Posterior vena cava (tissue), 2 donors: ENCODE measurements around the gene TCAIM. TPM values are rescaled to one million over a fixed set of nuclear protein-coding genes. Genes with fewer than 3 reads are reported as not detected.
"Not testable (repeated sequence)": the region's sequence is repeated elsewhere in the genome, so short reads cannot be mapped to it uniquely, and the experiment has no call there.

Experiments used
- DNase-seq: peaks from one replicate; pipeline ENCODE4 v3.0.0-alpha.2; 2020; ENCODE audit warnings: low spot score
- intact Hi-C, 2 donors: fragments of 100-400 bp; cut with DNase I; formaldehyde crosslinking; loops; one replicate each; pipeline versions ENCODE4 v1.14.1 to v1.14.2; 2022 to 2023
- total RNA-seq, 2 donors: library from RNA; stranded (reverse); fragmentation: NEBNext Ultra II Directional; extraction: Animal tissue kit (Norgen Biotek cat#: 25700); gene quantifications; one replicate each; pipeline ENCODE4 v1.2.1, GENCODE V29; 2021
- donor health status: DM: yes; HTN: yes; CAD: no.
- donor health status: DM: yes; HTN: yes; CAD: no.

TCAIM gene
- total RNA-seq, 2 donors from 2014 or later = 21.0 to 22.7 TPM

DNA sequence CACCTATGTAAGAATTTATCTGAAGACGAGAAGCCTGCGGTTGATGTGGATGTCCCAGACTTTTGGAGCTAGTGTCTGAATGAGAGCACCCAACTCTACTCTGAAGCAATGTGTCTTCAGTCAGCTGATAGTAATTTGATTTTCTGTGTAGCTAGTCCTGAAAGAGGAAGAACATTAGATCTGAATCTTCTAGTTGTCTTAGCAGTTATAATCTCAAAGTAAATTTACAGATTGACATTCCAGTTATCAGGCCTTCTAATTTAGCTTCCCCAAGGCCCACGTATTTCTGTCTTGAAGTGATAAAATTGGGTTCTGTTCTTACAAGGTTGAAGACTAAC is 1.5 kb downstream of the TCAIM start:
- DNase-seq = no peak
- intact Hi-C loops = no loop called here

DNA sequence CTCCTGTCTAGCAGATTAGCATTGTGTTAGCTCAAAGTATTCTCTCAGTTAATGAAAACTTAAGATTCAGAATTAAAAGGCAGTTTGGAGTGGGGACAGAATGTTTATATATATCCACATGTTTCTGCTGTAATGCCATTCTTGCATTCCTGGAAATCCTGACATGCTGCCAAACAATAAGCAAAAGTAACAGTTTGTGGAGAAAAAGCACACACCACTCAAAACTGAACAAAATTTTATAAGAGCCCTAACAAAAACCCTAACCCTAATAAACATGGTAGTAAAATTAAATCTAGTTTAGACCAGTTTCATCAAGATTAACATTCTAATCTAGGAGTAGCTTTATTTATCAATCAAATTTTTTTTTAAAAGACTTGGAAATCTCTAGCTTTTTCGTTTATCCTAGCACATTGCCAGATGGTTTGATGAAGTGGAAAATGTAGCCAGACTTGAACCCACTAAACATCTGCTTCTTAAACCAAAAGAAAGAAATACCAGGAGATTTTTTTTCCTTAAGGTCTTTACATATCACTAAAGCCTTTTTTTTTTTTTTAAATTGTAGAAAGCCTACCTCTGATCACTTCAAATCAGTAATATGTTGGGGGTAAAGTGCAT is 3.7 kb downstream of the TCAIM start:
- intact Hi-C loops = no loop called here
- DNase-seq = no peak

DNA sequence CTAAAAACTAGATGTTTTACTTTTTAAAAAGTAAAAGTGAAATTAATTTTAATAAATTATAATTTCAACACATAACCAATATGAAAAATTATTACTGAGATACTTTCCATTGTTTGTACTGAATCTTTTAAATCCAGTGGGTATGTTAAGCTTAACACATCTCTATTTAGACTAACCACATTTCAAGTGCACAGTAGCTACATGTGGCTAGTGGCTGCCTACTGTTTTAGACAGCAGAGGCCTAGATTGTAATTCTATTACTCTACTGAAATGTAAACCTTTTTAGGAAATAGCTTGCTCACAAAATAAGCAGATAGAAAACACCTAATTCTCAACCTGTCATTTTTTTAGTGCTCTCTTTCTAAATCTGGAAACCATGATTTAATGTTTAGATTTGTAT is 4.9 kb downstream of the TCAIM start:
- no peak for DNase-seq
- intact Hi-C loops = no loop called here

DNA sequence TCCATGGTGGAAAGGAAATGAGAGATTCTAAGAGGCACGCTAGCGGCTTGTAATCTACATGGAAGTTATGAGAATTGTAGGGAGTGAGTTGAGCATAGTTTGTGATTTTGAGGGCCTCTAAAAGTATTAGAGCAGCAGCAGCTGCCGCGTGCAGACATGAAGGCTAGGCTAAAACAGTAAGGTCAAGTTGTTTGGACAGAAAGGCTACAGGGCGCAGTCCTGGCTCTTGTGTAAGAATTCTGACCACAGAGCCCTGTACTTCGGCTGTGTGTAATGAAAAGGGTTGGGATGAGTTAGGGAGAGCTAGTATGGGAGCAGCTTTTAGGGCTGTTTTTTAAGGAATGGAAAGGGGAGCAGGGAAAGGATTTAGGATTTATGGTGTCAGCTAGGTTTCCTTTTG is 8.0 kb downstream of the TCAIM start:
- intact Hi-C loops, DNase-seq: not testable (repeated sequence)

DNA sequence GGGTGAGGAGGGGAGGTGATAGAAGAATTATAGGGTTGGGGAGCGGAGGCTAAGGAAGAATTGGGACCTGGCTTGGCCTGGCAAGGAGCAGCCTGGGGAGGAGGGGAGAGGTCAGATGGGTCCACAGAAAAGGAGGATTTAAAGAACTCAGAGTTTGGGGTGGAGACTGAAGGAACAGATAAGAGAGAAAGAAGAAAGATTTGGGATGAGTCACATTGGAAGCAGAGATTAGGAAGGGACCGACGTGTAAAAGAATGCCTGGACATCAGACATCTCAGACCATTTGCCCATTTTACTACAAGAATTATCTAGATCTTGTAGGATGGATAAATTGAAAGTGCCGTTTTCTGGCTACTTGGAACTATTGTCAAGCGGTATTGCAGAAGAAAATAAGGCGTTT is 10.4 kb downstream of the TCAIM start:
- intact Hi-C loops = no loop called here
- no peak for DNase-seq

DNA sequence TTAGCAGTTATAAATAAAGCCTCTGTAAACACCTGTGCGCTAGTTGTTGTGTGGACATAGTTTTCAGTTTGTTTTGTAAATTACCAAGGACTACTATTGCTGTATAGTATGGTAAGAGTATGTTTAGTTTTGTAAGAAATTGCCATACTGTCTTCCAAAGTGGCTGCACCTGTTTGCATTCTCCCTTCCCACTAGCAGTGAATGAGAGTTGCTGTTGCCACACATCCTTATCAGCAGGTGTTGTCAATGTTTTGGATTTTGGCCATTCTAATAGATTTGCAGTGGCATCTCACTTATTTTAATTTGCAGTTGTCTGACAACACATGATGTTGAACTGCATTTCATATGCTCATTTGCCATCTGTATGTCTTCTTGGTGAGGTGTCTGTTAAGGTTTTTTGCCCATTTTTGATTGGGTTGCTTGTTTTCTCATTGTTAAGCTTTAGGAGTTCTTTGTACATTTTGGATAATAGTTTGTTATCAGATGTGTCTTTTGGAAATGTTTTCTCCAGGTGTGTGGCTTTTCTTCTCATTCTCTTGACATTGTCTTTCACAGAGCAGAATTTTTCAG is 14.9 kb downstream of the TCAIM start:
- intact Hi-C loops = no loop called here
- no peak for DNase-seq

DNA sequence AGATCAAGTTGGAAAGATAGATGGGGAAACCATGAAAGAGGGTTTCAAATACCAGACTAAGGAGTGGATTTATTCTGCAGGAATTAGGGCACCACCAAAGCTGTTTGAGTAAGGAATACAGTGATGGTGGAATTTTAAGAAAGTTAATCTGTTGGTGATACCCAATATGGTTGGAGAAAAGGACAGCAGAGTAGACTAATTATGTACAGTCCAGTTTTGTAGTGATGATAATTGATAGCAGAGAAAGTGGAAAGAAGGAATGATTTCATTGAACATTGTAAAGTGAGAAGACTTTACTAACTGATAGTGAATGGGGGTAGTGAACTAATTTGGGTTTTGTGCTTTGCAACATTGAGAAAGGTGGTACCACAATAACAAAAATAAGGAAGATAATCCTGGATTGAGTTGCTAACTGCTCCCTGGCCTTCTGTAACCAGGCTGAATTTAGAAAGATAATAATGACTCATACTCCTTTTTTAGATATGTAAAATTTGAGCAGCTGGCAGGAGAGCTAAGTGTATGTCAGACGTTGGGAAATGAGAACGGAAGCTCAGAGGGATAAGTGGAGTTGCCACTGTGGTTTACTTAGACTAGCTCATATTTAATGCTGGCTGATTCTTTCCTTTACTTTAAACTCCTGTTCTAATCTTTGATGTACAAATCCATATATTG is 16.9 kb downstream of the TCAIM start:
- no peak for DNase-seq
- intact Hi-C loops = no loop called here

DNA sequence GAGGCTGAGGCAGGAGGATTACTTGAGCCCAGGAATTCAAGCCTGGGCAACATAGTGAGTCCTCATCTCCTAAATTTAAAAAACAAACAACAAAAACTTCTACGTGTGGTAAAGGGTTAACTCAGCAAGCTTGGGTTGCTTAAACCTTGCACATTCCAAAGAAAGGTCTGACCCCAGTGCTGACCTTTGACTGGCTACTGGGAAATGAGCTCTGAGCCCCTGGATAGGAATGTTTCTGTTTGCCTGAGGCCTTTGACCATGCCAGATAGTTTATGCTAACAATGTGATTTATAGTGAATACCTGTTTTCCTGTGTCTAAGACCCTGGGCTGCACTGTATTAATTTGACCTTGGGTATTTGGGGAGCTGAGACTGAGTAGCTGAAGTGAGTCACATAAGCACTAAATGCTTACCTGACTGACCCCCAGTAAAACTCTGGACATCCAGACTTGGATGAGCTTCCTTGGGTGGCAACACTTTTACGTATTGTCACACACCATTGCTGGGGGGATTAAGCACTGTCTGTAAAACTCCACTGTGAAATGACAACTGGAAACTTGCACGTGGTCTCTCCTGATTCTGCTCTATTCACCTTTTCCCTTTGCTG is 20.7 kb downstream of the TCAIM start:
- intact Hi-C loops = no loop called here
- no peak for DNase-seq

DNA sequence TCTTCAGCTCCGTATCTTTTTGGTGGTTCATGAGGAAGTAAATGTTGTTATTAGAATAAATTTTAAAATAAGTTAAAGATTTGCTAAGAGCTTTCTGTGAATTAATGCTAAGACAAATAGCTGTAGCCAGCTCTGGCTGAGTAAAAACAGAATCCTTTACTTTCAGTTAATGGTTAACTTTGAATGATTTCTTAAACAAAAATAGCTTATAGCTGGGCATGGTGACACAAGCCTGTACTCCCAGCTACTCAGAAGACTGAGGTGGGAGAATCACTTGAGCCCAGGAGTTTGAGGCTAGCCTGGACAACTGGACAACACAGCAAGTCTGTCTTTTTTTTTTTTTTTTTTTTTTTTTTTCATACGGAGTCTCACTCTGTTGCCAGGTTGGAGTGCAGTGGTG is 25.0 kb downstream of the TCAIM start:
- DNase-seq = no peak
- intact Hi-C loops = no loop called here

DNA sequence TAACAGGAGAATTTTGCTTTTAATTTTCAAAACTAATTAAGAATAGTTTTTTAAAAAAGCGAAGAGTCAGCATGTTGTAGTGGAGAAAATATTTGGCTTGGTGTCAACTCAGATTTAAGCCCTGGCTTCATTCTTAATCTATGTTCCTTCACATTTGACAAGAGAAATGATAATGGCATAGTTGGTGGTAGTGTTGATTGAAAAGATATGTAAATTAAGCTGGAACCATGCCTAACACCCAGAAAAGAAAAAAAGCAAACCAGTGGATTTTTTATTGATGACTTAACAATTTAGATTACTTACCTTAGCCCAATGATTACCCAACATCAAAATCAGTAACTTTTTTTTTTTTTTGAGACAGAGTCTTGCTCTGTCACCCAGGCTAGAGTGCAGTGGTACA is 27.4 kb downstream of the TCAIM start:
- intact Hi-C loops = no loop called here
- no peak for DNase-seq

DNA sequence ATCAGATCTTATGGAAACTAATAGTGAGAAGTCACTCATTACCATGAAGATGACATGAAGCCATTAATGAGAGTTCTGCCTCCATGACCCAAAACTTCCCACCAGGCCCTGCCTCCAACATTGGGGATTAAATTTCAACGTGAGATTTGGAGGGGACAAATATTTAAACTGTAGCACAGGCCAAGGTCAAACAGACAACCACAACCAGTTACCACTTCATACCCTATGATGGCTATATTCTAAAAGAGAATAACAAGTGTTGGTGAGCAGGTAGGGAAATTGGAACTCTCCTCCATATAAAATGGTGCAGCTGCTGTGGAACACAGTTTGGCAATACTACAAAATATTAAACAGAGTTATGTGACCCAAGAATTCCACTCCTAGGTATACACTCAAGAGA is 36.9 kb downstream of the TCAIM start:
- no peak for DNase-seq
- intact Hi-C loops = no loop called here

DNA sequence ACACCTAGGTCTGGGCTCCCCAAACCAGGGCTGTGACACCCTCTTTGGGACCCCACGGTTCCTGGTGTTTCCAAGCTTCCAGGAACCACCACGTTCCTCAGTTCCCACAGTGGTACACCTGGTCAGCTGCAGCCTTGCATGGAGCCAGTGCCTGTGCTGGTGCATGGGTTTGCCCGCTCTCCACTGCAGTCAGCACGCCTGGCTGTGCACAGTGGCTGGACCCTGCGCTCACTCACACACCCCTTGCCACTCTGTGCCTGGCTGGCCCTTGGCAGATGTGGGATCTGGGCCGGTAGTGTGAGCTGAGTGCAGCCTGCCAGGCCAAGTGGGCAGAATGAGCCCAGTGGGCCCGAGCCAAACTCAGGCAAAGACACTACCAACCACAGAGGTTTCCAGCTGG is 48.8 kb downstream of the TCAIM start:
- DNase-seq = no peak
- intact Hi-C loops = no loop called here

DNA sequence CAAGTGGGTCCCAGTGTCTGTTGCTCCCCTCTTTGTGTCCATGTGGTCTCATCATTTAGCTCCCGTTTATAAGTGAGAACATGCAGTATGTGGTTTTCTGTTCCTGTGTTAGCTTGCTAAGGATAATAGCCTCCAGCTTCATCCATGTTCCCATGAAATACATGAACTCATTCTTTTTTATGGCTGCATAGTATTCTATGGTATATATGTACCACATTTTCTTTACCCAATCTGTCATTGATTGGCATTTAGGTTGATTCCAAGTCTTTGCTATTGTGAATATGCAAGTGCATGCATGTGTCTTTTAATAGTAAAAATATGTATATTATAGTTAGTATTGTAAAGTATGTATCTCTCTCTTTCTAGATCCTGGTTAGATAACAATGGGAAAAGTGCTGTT is 53.9 kb downstream of the TCAIM start:
- intact Hi-C loops = no loop called here
- no peak for DNase-seq

DNA sequence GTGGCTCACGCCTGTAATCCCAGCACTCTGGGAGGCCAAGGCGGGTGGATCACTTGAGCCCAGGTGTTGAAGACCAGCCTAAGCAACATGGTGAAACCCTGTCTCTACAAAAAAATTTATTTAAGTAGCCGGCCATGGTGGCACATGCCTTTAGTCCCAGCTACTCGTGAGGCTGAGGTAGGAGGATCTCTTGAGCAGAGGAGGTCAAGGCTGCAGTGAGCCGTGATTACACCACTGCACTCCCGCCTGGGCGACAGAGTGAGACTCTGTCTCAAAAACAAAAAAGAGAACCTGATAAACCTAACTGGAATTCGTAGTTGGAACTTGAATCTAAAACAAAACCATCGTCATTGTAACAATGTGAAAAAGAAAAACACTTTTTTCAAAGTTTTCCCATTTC is 57.1 kb downstream of the TCAIM start:
- no peak for DNase-seq
- intact Hi-C loops = no loop called here

DNA sequence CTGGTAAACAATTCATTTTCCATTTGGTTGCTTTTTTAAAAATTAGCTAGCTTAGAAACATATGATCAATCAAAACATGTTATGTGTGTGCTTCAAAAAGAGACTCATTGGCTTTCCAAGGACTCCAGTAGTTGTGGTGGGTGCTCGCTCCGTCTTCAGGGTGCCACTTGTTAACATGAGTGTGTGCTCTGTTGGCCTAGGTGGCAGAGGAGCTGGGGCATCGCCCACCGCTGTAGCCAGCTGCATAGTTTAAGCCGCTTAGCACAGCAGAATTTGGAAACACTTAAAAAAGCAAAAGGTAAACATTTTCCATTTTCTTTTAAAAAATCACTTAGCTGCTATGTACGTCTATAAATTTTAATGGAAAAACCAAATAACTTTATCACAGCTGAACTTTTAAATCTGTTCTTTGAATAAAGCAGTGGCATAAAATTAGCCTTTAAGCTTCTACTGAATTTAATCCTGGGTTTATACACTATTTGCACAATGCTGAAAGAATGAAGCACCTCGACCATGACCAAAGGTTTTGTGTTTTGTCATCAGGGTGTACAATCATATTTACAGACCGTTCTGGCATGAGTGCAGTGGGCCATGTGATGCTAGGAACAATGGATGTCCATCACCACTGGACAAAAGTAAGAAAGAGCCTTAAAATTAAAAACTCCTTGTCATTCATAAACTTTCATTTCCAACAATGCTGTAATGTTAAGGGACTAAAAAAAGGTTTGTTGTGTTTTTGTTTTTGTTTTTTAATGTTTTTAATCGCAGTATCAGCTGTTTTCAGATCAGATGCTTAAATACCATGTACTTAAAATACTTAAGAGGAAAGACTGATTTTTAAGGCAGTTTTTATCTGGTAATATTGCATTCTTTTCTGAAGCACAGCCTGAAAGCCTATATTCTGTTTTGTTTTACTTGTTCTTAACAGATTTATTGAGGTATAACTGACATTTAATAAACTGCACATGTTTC is 57.9 kb downstream of the TCAIM start:
- intact Hi-C loops = no loop called here
- no peak for DNase-seq

DNA sequence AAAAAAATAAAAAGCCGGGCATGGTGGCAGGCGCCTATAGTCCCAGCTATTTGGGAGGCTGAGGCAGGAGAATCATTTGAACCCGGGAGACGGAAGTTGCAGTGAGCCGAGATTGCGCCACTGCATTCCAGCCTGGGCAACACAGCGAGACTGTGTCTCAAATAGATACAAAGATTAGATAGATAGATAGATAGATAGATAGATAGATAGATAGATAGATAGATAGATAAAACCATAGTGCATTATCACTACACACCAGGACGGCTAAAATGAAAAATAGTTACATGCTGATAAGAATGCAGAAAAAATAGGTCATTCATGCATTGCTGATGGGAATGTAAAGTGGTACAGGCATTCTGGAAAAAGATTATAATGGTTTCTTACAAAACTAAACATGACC is 59.7 kb downstream of the TCAIM start:
- intact Hi-C loops, DNase-seq: not testable (repeated sequence)

DNA sequence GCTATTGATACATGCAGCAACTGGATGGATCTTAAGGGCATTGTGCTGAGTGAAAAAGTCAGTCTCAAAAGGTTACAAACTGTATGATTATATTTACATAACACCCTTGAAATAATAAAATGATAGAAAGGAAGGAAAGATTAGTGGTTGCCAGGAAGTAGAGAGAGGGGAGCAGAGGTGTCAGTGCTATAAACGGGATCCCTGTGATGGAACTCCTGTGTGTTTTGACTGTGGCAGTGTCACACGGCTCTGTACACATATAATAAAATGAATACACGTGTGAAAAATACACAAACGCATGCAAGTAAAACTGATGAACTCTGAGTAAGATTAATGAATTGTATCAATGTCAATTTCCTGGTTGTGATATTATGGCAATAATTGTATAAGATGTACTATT is 60.3 kb downstream of the TCAIM start:
- intact Hi-C loops = no loop called here
- no peak for DNase-seq

DNA sequence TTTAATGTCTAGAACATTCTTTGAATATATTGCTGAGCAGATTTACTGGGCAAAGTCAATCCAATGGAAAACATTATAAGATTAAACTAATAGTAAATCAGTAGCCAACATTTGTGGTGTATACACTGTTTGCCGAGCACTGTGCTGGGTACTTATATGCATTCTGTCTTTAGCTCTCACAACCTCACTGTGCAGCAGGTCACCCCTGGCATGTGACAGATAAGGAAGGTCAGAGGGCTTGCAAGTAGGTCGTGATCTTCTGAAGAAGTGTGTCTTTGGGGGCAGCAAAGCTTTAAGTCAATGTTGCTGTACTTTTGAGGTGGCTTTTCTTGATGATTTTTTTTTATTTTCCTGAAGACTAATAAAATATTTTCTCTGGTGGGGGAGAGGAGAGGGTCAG is 62.2 kb downstream of the TCAIM start:
- intact Hi-C loops = no loop called here
- DNase-seq = no peak

DNA sequence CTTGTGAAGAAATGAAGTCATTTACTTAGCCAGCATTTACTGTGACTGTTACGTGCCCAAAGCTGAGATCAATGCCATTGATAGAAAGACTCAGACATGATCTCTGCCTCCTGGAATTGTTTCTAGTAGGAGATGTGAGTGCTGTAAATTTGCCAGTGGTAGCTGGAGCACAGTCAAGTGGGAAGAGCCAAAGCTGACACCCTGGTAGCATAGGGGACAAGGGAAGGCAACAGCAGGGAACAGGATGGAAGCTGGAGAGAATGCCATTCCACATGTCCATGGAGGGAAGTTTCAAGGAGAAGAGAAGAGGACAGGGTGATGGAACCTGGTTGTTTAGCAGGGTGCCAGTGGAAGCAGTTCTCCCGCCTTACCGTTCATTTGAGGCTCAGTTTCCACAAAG is 64.0 kb downstream of the TCAIM start:
- intact Hi-C loops = no loop called here
- no peak for DNase-seq
